ENCODE results near the gene SH2D1A.

Gene SH2D1A

GRCh38 chrX:124369722-124370121, 23.4 kb downstream of the SH2D1A start:
- DNase-seq (ENCODE audit: low read depth, low spot score) = no peak
- no peak for TF ChIP-seq CTCF (IDR thresholded peaks at IDR 0.05; ENCODE audit: insufficient read depth, low read length, missing control alignments)
- POLR2A ChIA-PET = interaction anchor here (0.7 kb wide), 1 partner anchor 394 kb away, joined by 4 read pairs; no protein-coding TSS in a partner anchor
- CTCF ChIA-PET = no interaction called here
- H3K4me3 ChIP-seq (ENCODE audit: low read depth, low read length) = no peak overlapping the region

DNA sequence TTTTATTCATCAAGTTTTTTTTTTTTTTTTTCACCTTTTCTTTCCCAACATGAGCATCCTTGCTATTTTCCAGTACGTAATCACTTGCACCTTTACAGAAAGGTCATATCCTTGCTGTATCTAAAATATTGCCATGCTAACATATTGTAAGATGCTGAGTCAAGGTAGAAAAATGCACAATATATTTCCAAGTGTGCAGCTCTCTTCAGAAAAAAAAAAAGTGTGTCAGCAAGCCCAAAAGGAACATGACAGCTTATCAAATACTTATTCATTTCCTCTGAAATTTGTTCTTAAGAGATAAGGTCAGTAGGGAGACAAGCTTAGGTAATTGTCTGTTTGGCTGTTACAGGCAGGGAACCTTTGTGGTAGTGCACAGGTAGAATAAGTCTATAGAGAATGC, 27.0 kb downstream of the SH2D1A start:
- ChIA-PET CTCF (no interaction called here), POLR2A (no interaction called here)
- TF ChIP-seq CTCF (IDR thresholded peaks at IDR 0.05; ENCODE audit: insufficient read depth, low read length, missing control alignments) = no peak
- no peak overlapping the region for H3K4me3 ChIP-seq (ENCODE audit: low read depth, low read length)
- no peak for DNase-seq (ENCODE audit: low read depth, low spot score)

DNA sequence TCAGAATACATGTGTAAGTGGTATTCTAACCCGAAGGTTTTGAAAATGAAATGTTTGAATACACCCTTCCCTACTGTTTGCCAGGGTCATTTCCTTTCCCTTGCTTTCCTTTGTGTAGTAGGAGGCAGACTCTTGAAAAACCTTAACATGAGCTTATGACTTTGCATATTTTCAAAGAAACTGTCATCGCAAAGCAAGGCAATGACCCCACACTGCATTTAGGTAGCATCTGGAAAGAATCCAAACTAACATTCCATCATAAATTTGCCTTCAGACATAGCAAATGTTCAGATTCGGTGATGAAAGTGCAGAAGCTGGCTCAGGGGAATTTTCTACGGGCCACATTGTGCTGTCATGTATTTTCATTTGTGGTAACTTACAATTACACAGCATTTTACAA, 32.3 kb downstream of the SH2D1A start:
- no peak overlapping the region for H3K4me3 ChIP-seq (ENCODE audit: low read depth, low read length)
- no peak for TF ChIP-seq CTCF (IDR thresholded peaks at IDR 0.05; ENCODE audit: insufficient read depth, low read length, missing control alignments)
- ChIA-PET CTCF (interaction anchor here (0.9 kb wide), 1 partner anchor 10 kb away, joined by 3 read pairs; no protein-coding TSS in a partner anchor), POLR2A (no interaction called here)
- DNase-seq (ENCODE audit: low read depth, low spot score) = no peak

DNA sequence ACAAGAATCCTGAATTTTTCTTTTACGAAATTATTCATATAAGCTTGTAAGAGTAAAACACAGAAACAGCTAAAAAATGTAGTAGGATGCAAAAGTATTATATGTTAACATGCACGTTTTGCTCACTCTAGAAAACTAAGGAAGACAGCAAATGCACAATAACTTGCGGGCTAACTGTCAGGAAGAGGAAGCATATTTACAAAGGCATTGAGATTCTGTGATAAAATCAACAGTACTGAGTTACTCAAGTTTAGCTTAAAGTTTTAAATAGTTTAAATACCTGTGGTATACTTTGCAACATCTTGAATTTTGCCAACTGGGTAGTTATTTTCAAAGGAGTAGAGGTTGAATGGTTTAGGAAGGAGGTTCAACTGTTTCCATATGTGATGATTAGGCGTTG, 37.0 kb downstream of the SH2D1A start:
- no peak for TF ChIP-seq CTCF (IDR thresholded peaks at IDR 0.05; ENCODE audit: insufficient read depth, low read length, missing control alignments)
- ChIA-PET CTCF (no interaction called here), POLR2A (no interaction called here)
- no peak for DNase-seq (ENCODE audit: low read depth, low spot score)
- H3K4me3 ChIP-seq (ENCODE audit: low read depth, low read length) = no peak overlapping the region

GRCh38 chrX:124386401-124386800, 40.0 kb downstream of the SH2D1A start:
- CTCF ChIA-PET = no interaction called here

GRCh38 chrX:124388562-124388961, 42.2 kb downstream of the SH2D1A start:
- DNase-seq (ENCODE audit: low read depth, low spot score) = no peak
- CTCF ChIA-PET = interaction anchor here (1.0 to 1.7 kb wide), 3 partner anchors 10 to 40 kb away, joined by 3 to 4 read pairs (median 3); no protein-coding TSS in a partner anchor
- POLR2A ChIA-PET = no interaction called here

More at GRCh38 chrX:124386401-124386800, 40.0 kb downstream of the SH2D1A start:
- TF ChIP-seq CTCF (IDR thresholded peaks at IDR 0.05; ENCODE audit: insufficient read depth, low read length, missing control alignments) = no peak
- H3K4me3 ChIP-seq (ENCODE audit: low read depth, low read length) = no peak overlapping the region
- DNase-seq (ENCODE audit: low read depth, low spot score) = no peak
- POLR2A ChIA-PET = no interaction called here

More at GRCh38 chrX:124388562-124388961, 42.2 kb downstream of the SH2D1A start:
- TF ChIP-seq CTCF (IDR thresholded peaks at IDR 0.05; ENCODE audit: insufficient read depth, low read length, missing control alignments) = peak; percentile 49
- no peak overlapping the region for H3K4me3 ChIP-seq (ENCODE audit: low read depth, low read length)
